HG03103 (cell line): ENCODE results near the gene ZMAT3.
"Not testable (repeated sequence)": the region's sequence is repeated elsewhere in the genome, so short reads cannot be mapped to it uniquely, and the experiment has no call there.

Experiments used
- ATAC-seq: cut with Tn5 transposase; IDR thresholded peaks from one replicate; pipeline ENCODE4 v1.9.1; 2021; ENCODE audit warnings: low read depth; ENCODE audit not compliant: unreplicated experiment

Gene ZMAT3

DNA sequence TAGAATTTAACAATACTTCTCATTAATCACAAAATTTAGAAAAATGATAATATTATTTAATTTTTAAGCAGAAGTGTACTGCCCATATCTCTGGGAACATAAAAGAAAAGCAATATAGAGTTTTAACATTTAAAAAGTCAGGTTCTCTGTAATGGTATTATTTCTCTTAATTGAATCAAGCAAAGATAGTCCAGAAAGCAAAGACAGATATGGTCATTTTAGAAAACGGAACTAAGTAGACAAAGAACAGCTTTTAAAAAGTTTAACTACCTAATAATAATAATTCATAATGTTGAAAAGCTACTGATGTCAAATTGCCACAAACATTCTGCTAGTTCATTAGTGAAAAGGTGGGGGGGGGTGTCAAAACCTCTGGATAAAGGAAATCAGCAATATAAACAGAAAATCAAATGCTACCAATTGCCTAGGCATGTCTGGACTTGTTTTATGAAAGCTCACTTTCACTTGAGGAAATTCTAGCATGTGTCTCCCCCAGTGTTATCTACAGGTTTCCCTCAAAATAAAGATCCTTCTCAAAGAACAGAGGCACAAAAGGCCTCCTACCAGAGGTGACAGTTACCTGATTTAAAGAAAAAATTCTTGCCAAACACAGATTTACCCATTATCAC lies 1.7 kb downstream of the ZMAT3 start:
- no peak for ATAC-seq

DNA sequence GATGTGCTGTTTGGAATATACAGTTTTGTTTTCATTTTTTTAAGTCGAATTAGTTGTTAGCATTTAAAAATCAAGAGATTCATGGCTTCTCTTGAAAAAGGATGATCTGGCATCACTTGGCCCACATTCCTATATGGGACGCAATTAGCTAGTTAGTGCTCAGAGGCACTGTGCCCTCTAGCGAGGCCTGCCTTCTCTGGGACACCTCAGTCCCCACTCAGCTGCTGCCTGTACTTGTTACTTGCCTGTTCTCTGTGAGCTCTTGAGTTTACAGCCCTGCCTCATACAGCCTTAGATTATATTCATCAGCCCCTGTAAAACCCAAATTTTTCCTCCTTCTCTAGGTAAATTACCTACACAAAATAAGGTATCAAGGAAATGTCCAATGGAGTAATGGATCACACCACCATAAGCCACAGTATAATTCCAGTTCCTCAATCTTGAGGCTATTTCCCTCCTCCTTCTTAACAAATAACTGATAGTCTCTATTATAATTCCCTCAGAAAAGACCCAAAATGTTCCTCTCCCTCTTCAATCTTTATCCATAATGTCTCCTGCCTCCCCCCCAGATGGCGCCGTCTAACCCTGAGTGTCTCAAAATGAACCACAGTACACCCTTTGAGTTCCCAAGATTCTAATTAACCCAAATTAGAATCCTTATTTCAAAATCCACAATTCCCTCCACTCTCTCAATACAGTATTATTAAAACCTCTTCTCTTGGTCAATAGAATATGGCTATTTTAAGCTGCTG lies 2.7 kb downstream of the ZMAT3 start:
- no peak for ATAC-seq

DNA sequence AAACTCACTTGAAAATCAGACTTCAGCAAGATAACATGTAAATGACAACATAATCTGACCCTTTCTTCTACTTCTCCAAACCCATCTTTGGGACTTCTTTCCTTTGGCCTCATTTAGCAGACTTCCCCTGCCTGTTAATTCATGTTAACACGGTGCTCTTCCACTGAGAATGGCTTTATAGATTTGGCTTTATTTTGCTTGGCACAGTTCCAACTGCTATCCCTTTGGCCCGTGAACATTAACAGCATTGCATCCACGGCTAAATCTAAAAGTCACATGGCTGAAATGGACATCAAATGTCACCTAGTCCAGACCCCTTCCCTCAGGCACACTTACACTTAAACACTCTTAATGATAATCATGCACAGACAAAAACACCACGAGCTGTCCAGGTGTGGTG lies 3.8 kb downstream of the ZMAT3 start:
- no peak for ATAC-seq

DNA sequence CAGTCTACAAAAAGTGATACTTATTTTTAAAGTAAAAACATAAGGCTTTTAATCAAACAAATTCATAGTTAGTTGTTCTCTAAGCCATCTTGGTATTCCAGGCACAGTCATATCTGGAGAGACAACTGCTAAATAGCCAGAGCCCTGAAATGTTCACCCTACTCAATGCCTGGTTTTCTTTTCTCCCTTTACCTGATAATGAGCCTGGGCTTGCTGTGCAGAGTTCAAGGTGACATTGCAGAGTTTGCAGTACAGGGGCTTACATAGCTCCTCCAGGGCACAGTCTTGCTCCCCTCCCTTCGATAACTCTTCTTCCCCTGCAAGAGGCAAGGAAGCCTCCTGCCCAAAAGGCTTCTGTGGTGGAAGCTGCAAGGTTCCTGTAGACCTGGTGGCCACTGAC lies 4.3 kb downstream of the ZMAT3 start:
- no peak for ATAC-seq

DNA sequence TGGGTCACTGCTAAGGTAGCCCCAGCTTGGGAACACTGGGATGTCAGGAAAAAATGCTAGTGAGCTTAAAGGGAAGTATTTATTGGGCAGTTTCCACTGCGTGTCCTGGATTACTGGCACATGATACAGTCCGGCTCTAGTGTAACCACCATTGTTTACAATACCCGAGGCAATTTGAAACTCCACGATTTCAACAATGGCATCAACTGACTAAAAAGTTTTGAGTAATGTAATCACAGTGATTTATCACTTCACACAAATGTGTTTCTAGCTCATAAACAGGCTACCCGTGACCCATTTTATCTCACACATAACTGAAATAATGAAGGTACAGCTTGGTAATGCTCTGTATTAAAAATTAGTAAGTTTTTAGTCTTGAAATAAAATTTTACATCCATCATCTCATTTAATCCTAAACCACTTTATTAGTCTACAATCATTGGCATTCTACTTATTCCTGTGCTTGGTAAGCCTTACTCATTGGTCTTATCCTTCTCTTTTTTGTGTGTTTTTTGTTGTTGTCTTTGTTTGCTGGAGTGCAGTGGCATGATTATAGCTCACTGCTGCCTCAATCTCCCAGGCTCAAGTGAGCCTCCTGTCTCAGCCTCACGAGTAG lies 7.6 kb downstream of the ZMAT3 start:
- ATAC-seq, result no peak

DNA sequence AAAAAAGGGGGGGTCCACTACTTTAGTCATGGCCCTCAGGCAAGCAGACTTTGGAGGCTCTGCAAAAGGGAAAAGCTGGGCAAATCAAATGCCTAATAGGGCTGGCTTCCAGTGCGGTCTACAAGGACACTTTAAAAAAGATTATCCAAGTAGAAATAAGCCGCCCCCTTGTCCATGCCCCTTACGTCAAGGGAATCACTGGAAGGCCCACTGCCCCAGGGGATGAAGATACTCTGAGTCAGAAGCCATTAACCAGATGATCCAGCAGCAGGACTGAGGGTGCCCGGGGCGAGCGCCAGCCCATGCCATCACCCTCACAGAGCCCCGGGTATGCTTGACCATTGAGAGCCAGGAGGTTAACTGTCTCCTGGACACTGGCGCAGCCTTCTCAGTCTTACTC lies 15.3 kb downstream of the ZMAT3 start:
- no peak for ATAC-seq

DNA sequence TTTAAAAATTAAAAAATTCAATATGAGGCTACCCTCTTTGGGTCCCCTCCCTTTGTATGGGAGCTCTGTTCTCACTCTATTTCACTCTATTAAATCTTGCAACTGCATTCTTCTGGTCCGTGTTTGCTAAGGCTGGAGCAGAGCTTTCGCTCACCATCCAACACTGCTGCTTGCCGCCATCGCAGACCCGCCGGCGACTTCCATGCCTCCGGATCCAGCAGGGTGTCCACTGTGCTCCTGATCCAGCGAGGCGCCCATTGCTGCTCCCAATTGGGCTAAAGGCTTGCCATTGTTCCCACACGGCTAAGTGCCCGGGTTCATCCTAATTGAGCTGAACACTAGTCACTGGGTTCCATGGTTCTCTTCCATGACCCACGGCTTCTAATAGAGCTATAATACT lies 17.0 kb downstream of the ZMAT3 start:
- ATAC-seq, result not testable (repeated sequence)

DNA sequence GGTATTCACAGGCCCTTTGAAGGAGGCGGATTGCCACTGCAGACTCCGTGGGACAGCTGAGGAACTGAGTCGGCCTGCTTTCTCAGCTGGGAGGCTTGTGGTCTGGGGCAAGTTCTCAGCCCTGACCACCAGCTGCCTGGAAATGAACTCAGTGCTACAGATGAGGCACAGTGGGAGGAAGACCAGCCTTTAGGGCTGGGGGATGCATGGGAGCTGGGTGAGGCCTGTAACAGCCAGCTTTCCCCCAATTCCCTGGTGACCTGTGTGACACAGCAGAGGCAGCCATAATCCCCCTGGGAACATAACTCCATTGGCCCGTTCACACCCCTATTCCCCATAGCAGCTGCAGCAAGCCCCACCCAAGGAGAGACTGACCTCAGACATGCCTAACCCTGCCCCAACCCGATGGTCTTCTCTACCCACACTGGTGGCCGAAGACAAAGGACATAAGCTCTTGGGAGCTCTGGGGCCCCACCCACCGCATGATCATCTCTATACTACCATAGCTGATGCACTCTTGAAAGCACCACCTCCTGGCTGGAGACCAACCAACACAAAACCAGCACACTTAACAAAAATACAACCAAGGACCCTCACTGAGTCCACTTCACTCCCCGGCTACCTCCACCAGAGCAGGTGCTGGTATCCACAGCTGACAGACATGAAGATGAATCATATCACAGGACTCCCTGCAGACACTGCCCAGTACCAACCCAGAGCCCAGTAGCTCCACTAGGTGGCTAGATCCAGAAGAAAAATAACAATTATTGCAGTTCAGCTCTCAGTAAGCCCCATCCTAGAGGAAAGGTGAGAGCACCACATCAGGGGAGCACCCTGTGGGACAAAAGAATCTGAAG lies 24.9 kb downstream of the ZMAT3 start:
- peak; percentile 71 for ATAC-seq

DNA sequence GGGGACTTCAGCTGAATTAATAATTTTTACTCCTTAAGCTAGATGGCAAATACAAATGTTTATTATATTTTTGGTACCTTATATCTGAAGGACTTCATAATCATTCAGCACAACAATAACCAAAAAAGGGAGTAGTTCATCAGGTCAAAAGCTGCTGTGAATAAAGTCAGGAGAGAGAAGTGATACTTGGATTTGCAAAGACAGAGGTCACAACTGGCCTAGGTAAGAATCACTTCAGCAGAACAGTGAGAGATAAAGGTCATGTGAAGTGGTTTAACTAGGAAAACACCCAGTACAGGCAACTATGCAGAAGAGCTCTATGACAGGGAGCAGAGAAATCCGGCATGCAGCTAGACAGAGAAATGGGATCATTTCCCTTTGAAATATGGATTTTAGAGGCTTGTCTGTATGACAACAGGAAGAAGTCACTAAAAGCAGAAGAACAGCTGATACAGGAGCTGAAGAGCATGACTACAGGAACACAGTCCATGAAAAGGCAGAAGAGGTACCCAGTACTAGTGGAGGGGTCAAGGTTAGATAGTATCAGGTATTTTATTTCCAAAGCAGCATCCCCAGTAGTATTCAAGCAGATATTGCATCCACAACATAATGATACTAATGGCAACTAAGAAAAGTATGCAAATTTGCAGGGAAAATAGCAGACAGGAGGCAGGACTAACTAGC lies 25.7 kb downstream of the ZMAT3 start:
- peak; percentile 60 for ATAC-seq

DNA sequence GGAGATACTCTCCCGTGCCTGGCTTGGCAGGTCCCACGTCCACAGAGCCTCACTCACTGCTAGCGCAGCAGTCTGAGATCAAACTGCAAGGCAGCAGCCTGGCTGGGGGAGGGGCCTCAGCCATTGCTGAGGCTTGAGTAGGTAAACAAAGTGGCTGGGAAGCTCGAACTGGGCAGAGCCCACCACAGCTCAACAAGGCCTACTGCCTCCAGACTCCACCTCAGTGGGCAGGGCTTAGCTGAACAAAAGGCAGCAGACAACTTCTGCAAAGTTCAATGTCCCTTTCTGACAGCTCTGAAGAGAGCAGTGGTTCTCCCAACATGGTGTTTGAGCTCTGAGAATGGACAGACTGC lies 32.7 kb downstream of the ZMAT3 start:
- not testable (repeated sequence) for ATAC-seq

DNA sequence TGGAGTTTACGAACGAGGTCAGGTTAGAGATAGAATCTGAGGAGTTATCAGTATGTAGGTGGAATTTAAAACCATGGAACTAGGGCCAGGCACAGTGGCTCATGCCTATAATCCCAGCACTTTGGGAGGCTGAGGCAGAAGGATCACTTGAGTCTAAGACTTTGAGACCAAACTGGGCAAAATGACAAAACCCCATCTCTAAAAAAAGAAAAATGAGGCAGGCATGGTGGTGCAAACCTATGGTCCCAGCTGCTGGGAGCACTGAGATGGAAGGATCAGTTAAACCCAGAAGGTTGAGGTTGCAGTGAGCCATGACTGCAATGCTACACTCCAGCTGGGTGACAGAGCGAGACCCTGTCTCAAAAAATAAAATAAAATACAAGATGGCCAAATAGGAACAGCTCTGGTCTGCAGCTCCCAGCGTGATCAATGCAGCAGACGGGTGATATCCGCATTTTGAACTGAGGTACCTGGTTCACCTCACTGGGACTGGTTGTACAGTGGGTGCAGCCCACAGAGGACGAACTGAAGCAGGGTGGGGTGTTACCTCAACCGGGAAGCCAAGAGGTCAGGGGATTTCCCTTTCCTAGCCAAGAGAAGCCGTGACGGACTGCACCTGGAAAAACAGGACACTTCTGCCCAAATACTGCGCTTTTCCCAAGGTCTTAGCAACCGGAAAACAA lies 33.3 kb downstream of the ZMAT3 start:
- no peak for ATAC-seq

DNA sequence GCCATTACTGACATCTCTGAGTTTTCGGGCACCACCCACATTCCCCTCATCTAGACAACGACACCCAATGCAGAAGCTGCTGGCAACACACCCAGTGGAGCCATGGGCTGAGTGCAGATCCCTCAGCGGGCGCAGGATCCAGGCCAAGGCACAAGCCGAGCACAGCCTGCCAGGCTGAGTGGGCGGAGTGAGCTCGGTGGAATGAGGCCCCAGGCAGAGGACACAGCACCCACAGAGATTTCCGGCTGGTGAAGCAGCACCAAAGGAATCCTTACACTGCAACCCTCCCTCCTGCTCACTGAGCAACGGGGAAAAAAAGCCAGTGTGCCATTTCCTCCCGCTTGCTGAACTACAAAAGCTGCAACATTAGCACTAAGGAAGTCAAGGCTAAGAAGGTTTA lies 34.3 kb downstream of the ZMAT3 start:
- ATAC-seq, result no peak

DNA sequence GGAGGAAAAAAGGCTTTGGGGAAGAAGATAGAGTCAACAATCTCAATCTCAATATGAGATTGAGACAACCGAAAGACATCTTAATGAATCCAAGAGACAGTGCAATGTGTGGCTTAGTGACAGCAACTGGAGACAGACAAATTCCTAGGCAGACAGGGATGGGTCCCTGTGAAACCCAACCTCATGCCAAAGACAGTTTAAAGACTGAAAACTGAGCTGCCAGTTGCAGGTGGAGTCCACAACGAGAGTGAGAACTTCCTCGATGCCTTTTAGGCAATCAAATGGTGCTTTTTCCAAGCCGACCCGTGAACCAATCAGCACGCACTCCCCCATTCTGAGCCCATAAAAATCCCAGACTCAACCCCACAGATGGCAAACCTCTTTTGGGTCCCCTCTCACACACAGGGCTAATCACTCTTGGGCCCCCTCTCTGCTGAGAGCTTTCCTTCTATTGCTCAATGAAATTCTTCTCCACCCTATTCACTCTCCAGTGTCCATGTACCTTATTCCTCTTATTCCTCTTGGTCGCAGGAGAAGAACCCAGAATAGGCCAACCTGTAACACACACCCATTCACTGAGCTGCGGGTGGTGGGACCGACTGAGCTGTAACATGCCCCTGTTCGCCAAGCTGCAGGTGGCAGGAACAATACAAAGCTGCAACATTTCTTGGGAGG lies 34.8 kb downstream of the ZMAT3 start:
- no peak for ATAC-seq

DNA sequence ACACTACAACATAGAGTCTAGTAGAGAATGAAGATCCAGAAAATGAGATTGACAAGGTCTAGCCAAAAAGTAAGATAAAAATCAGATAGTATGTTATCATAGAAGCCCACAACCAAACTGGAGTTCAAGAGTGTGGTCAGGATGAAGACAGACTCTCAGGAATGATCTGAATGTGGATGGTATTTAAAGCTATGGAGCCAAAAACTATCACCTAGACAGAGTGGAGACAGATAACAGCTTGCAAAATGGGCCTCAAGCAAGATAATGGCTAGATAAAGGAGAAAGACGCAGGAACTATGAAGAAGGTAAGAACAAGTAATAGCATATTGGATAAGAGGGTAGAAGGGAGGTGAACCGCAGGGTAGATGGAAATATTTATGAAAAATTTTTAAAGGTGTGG lies 35.4 kb downstream of the ZMAT3 start:
- ATAC-seq, result no peak

DNA sequence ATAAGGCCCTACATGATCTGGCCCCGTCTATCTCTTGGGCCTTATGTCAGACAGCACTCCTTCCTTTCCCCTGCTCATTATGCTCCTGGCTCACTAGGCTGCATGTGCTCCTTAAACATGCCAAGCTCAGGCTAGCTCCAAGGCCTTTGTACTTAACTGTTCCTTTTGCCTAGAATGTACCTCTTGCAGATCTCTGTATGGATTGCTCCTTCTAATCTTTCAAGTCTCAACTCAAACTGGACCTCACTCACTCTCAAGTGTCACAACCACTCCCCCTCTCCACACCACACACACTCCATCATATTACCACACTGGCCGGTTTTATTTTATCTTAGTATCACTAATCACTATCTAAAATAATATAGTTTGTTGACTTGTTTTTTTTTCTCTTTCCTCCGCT lies 36.4 kb downstream of the ZMAT3 start:
- no peak for ATAC-seq

DNA sequence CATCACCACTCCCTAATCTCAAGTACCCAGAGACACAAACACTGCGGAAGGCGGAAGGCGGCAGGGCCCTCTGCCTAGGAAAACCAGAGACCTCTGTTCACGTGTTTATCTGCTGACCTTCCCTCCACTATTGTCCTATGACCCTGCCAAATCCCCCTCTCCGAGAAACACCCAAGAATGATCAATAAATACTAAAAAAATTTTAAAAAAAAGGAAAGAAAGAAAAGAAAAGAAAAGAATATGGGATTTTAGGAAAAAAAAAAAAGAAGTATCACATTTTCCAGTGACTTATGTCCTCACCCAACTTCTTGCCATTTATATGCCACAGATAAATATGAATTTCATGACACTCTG lies 38.3 kb downstream of the ZMAT3 start:
- ATAC-seq, result not testable (repeated sequence)

DNA sequence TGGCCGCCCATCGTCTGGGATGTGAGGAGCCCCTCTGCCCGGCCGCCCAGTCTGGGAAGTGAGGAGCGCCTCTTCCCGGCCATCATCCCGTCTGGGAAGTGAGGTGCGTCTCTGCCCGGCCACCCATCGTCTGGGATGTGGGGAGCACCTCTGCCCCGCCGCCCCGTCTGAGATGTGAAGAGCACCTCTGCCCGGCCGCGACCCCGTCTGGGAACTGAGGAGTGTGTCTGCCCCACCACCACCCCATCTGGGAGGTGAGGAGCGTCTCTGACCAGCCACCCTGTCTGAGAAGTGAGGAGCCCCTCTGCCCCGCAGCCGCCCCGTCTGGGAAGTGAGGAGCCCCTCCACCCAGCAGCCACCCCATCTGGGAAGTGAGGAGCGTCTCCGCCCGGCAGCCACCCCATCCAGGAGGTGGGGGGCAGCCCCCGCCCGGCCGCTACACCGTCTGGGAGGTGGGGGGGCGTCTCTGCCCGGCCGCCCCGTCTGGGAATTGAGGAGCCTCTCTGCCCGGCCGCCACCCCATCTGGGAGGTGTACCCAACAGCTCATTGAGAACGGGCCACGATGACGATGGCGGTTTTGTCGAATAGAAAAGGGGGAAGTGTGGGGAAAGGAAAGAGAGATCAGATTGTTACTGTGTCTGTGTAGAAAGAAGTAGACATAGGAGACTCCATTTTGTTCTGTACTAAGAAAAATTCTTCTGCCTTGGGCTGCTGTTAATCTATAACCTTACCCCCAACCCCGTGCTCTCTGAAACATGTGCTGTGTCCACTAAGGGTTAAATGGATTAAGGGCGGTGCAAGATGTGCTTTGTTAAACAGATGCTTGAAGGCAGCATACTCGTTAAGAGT lies 38.9 kb downstream of the ZMAT3 start:
- not testable (repeated sequence) for ATAC-seq

DNA sequence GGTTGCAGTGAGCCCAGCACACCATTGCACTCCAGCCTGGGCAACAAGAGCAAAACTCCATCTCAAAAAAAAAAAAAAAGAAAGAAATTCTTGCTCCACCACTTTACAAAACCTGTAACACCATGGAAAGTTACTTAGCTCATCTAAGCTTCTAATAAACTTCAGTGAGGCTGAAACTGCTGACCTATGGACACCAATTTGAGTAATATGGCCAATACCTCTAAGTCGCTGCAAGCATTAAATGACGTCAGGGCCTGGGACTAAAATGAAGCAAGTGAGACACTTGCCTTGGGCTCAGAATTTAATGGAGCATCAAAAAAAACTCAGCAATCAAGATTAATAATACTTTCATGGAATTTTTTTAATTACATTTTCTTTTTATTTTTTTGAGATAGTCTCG lies 42.5 kb downstream of the ZMAT3 start:
- ATAC-seq, result no peak

DNA sequence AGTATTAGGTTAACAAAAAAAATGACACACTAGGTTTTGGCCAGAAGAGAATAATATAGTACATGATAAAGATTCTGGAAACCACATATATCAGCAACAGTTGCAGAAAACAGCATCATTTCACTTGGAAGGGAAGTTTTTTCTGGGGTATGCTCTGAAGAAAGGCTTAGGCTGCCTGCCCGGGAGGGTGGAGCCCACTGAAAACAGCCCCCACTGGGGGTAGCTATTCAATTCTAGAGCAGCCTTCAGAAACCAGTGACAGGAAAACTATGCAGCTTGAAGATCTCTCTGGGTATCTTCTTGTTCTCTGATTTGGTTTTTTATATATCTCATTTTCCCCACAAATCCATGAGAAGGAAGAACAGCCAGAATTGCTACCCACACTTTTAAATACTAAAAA lies 43.2 kb downstream of the ZMAT3 start:
- ATAC-seq, result no peak
